Duodenal mucosa (tissue), 2 donors: ENCODE results near the gene RHBDL1.

Source experiments
- H3K27ac ChIP-seq: one replicate; pipeline ENCODE4 v1.7.0; 2013; ENCODE audit warnings: low read depth, low read length
- H3K27me3 ChIP-seq, 2 donors: one replicate each; pipeline ENCODE4 v1.7.0; 2013; ENCODE audit warnings: low read length in 2 of 2, control low read depth in 1 of 2; ENCODE audit not compliant: insufficient read depth in 2 of 2, control insufficient read depth in 1 of 2
- H3K36me3 ChIP-seq, 2 donors: one replicate each; pipeline ENCODE4 v1.7.0; 2013; ENCODE audit warnings: low read length in 2 of 2, control low read depth in 1 of 2; ENCODE audit not compliant: insufficient read depth in 2 of 2, control insufficient read depth in 1 of 2
- H3K4me1 ChIP-seq, 2 donors: one replicate each; pipeline ENCODE4 v1.7.0; 2013; ENCODE audit warnings: low read length in 2 of 2, control low read depth in 1 of 2; ENCODE audit not compliant: insufficient read depth in 2 of 2, control insufficient read depth in 1 of 2
- H3K4me3 ChIP-seq, 2 donors: one replicate each; pipeline ENCODE4 v1.7.0; 2013; ENCODE audit warnings: low read length in 2 of 2, low read depth in 1 of 2
- H3K9ac ChIP-seq, 2 donors: one replicate each; pipeline ENCODE4 v1.7.0; 2013; ENCODE audit warnings: low read length in 2 of 2, low read depth in 1 of 2
- H3K9me3 ChIP-seq, 2 donors: one replicate each; pipeline ENCODE4 v1.7.0; 2013; ENCODE audit warnings: low read length in 2 of 2, control low read depth in 1 of 2; ENCODE audit not compliant: control insufficient read depth in 1 of 2

The RHBDL1 gene

GRCh38 chr16:726438-727290 lies 51.2 kb downstream of the RHBDL1 start, which contains the start of the genes CCDC78 and HAGHL:
CCDC78 (minus strand) TSS chr16:726443; CDS start chr16:726367, 76 bp downstream.
HAGHL (plus strand) TSS chr16:727106; CDS start chr16:727510, 404 bp downstream.
- Histone ChIP-seq H3K9ac (peak within 1 kb of the TSS in 1 of 2 donors; percentile 18), H3K9me3 (no peaks in the 10 kb centered on the region), H3K27me3 (peaks cover 15 to 22% of the 10 kb centered on the region in 2 donors), H3K4me1 (peaks cover 0 to 22% of the 10 kb centered on the region in 2 donors), H3K27ac (no peak within 1 kb of the TSS), H3K4me3 (peak within 1 kb of the TSS; percentile 59 to 61), H3K36me3 (peaks cover 0 to 4% of the 10 kb centered on the region in 2 donors)

GRCh38 chr16:727291-727977 lies 52.0 kb downstream of the RHBDL1 start:
- Histone ChIP-seq H3K9ac (peak overlapping the region in 1 of 2 donors; percentile 18), H3K27ac (no peak overlapping the region)

More at GRCh38 chr16:727291-727977, 52.0 kb downstream of the RHBDL1 start:
- peak overlapping the region; percentile 59 to 61 for H3K4me3 ChIP-seq
- peaks cover 4 to 6% of the 10 kb centered on the region in 2 donors for H3K36me3 ChIP-seq
- no peaks in the 10 kb centered on the region for H3K9me3 ChIP-seq
- H3K4me1 ChIP-seq, result peaks cover 0 to 18% of the 10 kb centered on the region in 2 donors
- peaks cover 15 to 22% of the 10 kb centered on the region in 2 donors for H3K27me3 ChIP-seq
